K562 (cell line): ENCODE results near the gene RNASEH2A. TPM values are rescaled to one million over a fixed set of nuclear protein-coding genes. Genes with fewer than 3 reads are reported as not detected.

Experiments used
- CBX2 ChIP-seq: fragments of 200-600 bp; sonication (generic); IDR thresholded peaks from one replicate; pipeline ENCODE4 v1.6.1; 2012; ENCODE audit warnings: mild to moderate bottlenecking, low read length, inconsistent platforms; ENCODE audit not compliant: insufficient read depth, poor library complexity, severe bottlenecking
- CBX5 ChIP-seq: IDR thresholded peaks from 2 replicates; pipeline ENCODE4 v1.6.1; 2014; ENCODE audit warnings: low read depth, borderline replicate concordance
- DNMT1 ChIP-seq: fragments of 450-650 bp; IDR thresholded peaks from 2 replicates; pipeline ENCODE4 v1.6.1; 2016; ENCODE audit warnings: antibody characterized with exemption, mild to moderate bottlenecking
- ERF ChIP-seq: fragments of 450-650 bp; formaldehyde crosslinking; IDR thresholded peaks from 2 replicates; pipeline ENCODE4 v1.4.0; 2020; ENCODE audit warnings: mild to moderate bottlenecking, mixed read lengths
- HLTF ChIP-seq: fragments of 450-650 bp; IDR thresholded peaks from 2 replicates; pipeline ENCODE4 v1.6.1; 2016
- HNRNPK ChIP-seq: fragments of 200-400 bp; formaldehyde crosslinking; IDR thresholded peaks from one replicate; pipeline ENCODE4 v1.6.1; 2018; ENCODE audit warnings: mild to moderate bottlenecking, low read depth, low read length; ENCODE audit not compliant: poor library complexity, severe bottlenecking
- KLF1 ChIP-seq: fragments of 450-650 bp; IDR thresholded peaks from 2 replicates; pipeline ENCODE4 v1.6.1; 2016; ENCODE audit warnings: missing genetic modification characterization, missing compliant biosample characterization
- LARP7 ChIP-seq: fragments of 450-650 bp; IDR thresholded peaks from 2 replicates; pipeline ENCODE4 v1.6.1; 2016
- MAZ ChIP-seq, 2 experiments: fragments of 450-650 bp in 1 of 2; sonication (generic) in 1 of 2; formaldehyde crosslinking; IDR thresholded peaks in 1 of 2; conservative IDR thresholded peaks in 1 of 2; 2 replicates each; pipeline versions ENCODE4 v1.4.0 to v1.5.0; 2020; ENCODE audit warnings: mild to moderate bottlenecking in 1 of 2, missing genetic modification reagents in 1 of 2
- MECOM ChIP-seq: fragments of 250-450 bp; sonication (Bioruptor Pico); IDR thresholded peaks from 2 replicates; pipeline ENCODE4 v1.8.0; 2022; ENCODE audit warnings: inconsistent platforms
- RHOXF2B ChIP-seq: fragments of 250-450 bp; sonication (Bioruptor Pico); conservative IDR thresholded peaks from 2 replicates; pipeline ENCODE4 v1.5.1; 2021
- SNIP1 ChIP-seq: fragments of 450-650 bp; IDR thresholded peaks from 2 replicates; pipeline ENCODE4 v1.7.1; 2017; ENCODE audit warnings: low read depth, mild to moderate bottlenecking
- ZNF551 ChIP-seq: fragments of 250-450 bp; sonication (Bioruptor Pico); IDR thresholded peaks from 2 replicates; pipeline ENCODE4 v1.5.0; 2021; ENCODE audit warnings: mild to moderate bottlenecking, moderate library complexity
- ZNF589 ChIP-seq: fragments of 200-800 bp; sonication (Bioruptor generic); IDR thresholded peaks from 2 replicates; pipeline ENCODE4 v1.6.1; 2016; ENCODE audit warnings: low read depth, missing genetic modification characterization, missing compliant biosample characterization
- polyA plus RNA-seq, 8 experiments: library from polyadenylated mRNA; depleted of rRNA in 4 of 8; stranded (reverse) in 5 of 8; unstranded in 3 of 8; fragments of >200 nt; fragmentation: Nextera tagmentation in 2 of 8; fragmentation: Illumina TruSeq in 1 of 8; extraction: Ambion mirVana in 2 of 8; extraction: Trizol in 1 of 8; gene quantifications; 2 replicates each; pipeline versions ENCODE4 v1.2.1 to v1.2.3, GENCODE V29; 2011 to 2014; ENCODE audit warnings: inconsistent platforms in 1 of 8, missing spikeins in 1 of 8
- total RNA-seq, 7 experiments: library from RNA; depleted of rRNA in 6 of 7; stranded (reverse); fragments of >200 nt in 6 of 7; fragmentation: Illumina TruSeq in 2 of 7; extraction: Trizol in 2 of 7; gene quantifications; 2 replicates each; pipeline versions ENCODE4 v1.2.1 to v1.2.3, GENCODE V29; 2011 to 2021; ENCODE audit warnings: low replicate concordance in 1 of 7
- TF ChIP-seq, protein P1 (sequence below): IDR thresholded peaks from 2 replicates; pipeline ENCODE4 v1.6.1; 2016; ENCODE audit warnings: missing genetic modification characterization, missing compliant biosample characterization

RNASEH2A gene
- total and polyA plus RNA-seq, 9 of the 15 experiments (the other 6 are each of a cell fraction or from before 2014, with no cell fraction given): 22.3 to 78.0 (median 61.7) TPM

DNA sequence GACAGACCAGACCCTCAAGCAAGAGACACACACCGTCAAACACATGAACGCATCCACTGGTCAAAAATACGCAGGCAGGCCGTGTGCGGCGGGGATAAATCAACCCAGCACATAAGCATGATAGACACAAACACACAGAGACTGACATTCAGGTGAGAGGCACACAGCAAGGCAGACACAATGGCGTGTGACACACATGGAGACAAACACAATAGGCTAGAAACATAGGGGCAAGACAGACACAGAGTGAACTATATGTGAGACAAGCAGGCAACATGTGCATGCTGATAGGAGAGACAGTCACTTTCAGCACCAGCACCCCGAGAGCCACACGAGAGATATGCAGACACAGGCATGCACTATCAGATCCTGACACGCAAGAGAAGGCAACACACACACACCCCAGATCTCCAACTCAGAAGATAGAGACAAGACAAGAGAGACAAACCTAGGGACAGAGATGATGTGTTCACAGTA lies 22.0 kb upstream of the RNASEH2A start (continued):
- TF ChIP-seq LARP7 (peak; percentile 59; the same call in 1 of the 2 replicates), CBX5 (0 out of 2 replicates have a peak, but pooled peaks have one; percentile 17), HNRNPK (no peak), KLF1 (tag) (no peak), DNMT1 (no peak), MECOM (CRISPR knock-in tag) (peak; percentile 89; the same call in 1 of the 2 replicates), ZNF551 (CRISPR knock-in tag) (no peak), SNIP1 (no peak), HLTF (0 out of 2 replicates have a peak, but pooled peaks have one; percentile 71), RHOXF2B (CRISPR knock-in tag) (no peak), CBX2 (no peak), ZNF589 (peak; percentile 95), ERF (CRISPR knock-in tag) (0 out of 2 replicates have a peak, but pooled peaks have one; percentile 31), MAZ (CRISPR knock-in tag; conservative IDR thresholded peaks at IDR 0.05 in 1 of 2, IDR thresholded peaks at IDR 0.05 in 1 of 2) (peak in 1 of 2 experiments; percentile 50; a peak in 2 of 4 replicates)
- TF ChIP-seq, protein P1, sequence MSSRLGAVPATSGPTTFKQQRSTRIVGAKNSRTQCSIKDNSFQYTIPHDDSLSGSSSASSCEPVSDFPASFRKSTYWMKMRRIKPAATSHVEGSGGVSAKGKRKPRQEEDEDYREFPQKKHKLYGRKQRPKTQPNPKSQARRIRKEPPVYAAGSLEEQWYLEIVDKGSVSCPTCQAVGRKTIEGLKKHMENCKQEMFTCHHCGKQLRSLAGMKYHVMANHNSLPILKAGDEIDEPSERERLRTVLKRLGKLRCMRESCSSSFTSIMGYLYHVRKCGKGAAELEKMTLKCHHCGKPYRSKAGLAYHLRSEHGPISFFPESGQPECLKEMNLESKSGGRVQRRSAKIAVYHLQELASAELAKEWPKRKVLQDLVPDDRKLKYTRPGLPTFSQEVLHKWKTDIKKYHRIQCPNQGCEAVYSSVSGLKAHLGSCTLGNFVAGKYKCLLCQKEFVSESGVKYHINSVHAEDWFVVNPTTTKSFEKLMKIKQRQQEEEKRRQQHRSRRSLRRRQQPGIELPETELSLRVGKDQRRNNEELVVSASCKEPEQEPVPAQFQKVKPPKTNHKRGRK (tag): no peak
